CD4-positive, alpha-beta T cell treated with Interleukin-1 beta for 1 hour (primary cell): ENCODE results near the gene TMEM234.

Source experiments
- DNase-seq, 2 donors: peaks; one replicate each; pipeline ENCODE4 v3.0.0-alpha.2; 2020 to 2022

Gene TMEM234

GRCh38 chr1:32199043-32199716 is 23.0 kb downstream of the TMEM234 start:
- DNase-seq: no peak

- DNase-seq: no peak
These were observed 23.7 kb downstream of the TMEM234 start for GRCh38 chr1:32198237-32199042.

- DNase-seq: no peak
These were observed 24.3 kb downstream of the TMEM234 start for GRCh38 chr1:32197837-32198236.

GRCh38 chr1:32197074-32197473 is 25.1 kb downstream of the TMEM234 start:
- no peak for DNase-seq

GRCh38 chr1:32195972-32196823 is 26.0 kb downstream of the TMEM234 start:
- peak in 1 of 2 donors; percentile 46 for DNase-seq

GRCh38 chr1:32195531-32195930 is 26.6 kb downstream of the TMEM234 start:
- DNase-seq: no peak

GRCh38 chr1:32194984-32195383 is 27.2 kb downstream of the TMEM234 start:
- DNase-seq: no peak

- no peak for DNase-seq
These were observed 29.8 kb downstream of the TMEM234 start for GRCh38 chr1:32192220-32192948.

- no peak for DNase-seq
These were observed 34.3 kb downstream of the TMEM234 start for GRCh38 chr1:32187850-32188249.

- DNase-seq: no peak
These were observed 35.7 kb downstream of the TMEM234 start for GRCh38 chr1:32186491-32186890.

GRCh38 chr1:32186077-32186476 is 36.1 kb downstream of the TMEM234 start:
- DNase-seq: no peak

- no peak for DNase-seq
These were observed 37.5 kb downstream of the TMEM234 start for GRCh38 chr1:32184650-32185049.

- no peak for DNase-seq
These were observed 40.1 kb downstream of the TMEM234 start for GRCh38 chr1:32182060-32182459.

GRCh38 chr1:32181563-32181962 is 40.6 kb downstream of the TMEM234 start:
- no peak for DNase-seq

- DNase-seq: no peak
These were observed 41.1 kb downstream of the TMEM234 start for GRCh38 chr1:32181065-32181464.

GRCh38 chr1:32180186-32181060 is 41.7 kb downstream of the TMEM234 start:
- DNase-seq: peak in 1 of 2 donors; percentile 21

GRCh38 chr1:32179443-32180185 is 42.5 kb downstream of the TMEM234 start, which contains the start of gene TXLNA:
Gene TXLNA, plus strand, starts transcription at chr1:32179675. Its CDS starts 671 bp downstream, at chr1:32180346.
- peak; percentile 89 to 90 for DNase-seq

- DNase-seq: no peak
These were observed 43.0 kb downstream of the TMEM234 start for GRCh38 chr1:32179193-32179442.

- DNase-seq: no peak
These were observed 43.6 kb downstream of the TMEM234 start for GRCh38 chr1:32178380-32179192.

- DNase-seq: no peak
These were observed 49.4 kb downstream of the TMEM234 start for GRCh38 chr1:32172621-32173245.
